ENCODE results near the gene BAG2. TPM values are rescaled to one million over a fixed set of nuclear protein-coding genes. Genes with fewer than 3 reads are reported as not detected.

Gene BAG2
- total RNA-seq, 1 experiment from 2014 or later: 11.0 TPM

DNA sequence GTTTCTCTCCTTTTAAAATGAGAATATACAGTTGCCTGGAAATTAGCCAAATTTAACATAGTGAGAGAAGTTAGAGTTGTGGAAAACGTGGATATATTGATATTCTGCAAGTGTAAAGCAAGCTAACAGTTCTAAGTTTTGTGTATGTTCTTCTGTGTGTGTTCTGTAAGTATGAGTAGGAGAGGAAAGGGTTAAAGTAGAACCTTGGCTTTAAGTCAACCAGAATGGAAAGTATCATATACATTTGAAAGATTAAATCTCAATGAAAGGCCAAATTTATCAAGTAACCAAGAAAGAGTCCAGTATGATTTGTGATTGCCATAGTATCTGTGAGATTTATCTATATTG, 30.0 kb upstream of the BAG2 start:
- Histone ChIP-seq H4K20me1 (ENCODE audit: insufficient read depth) (no peaks in the 10 kb centered on the region; the same call in 1 of the 2 replicates), H3K9me3 (ENCODE audit: insufficient read depth, low read depth) (no peaks in the 10 kb centered on the region; the same call in none of the 2 replicates), H3K9me2 (ENCODE audit: insufficient read depth) (no peaks in the 10 kb centered on the region), H3K4me1 (replicated peaks; ENCODE audit: insufficient read depth) (no peaks in the 10 kb centered on the region), H2AFZ (no peak overlapping the region), H3K27ac (no peak overlapping the region), H3F3A (ENCODE audit: insufficient read depth, low read depth) (no peaks in the 10 kb centered on the region), H3K36me3 (ENCODE audit: low read depth) (peaks cover 5% of the 10 kb centered on the region; the same call in 1 of the 2 replicates), H3K27me3 (ENCODE audit: insufficient read depth, low read depth) (no peaks in the 10 kb centered on the region), H3K79me2 (ENCODE audit: low read depth) (no peaks in the 10 kb centered on the region), H3K4me3 (no peak overlapping the region), H3K4me2 (no peak overlapping the region)
- CTCF ChIA-PET: interaction anchor here (0.5 kb wide), 1 partner anchor 117 kb away, joined by 3 read pairs; no protein-coding TSS in a partner anchor
- no TSS peak for BruUV-seq (replicated peaks)
- POLR2A ChIA-PET (ENCODE audit: unreplicated experiment): interaction anchor here (0.6 kb wide), 1 partner anchor 168 kb away, joined by 3 read pairs; no protein-coding TSS in a partner anchor
- TF ChIP-seq, protein P1, sequence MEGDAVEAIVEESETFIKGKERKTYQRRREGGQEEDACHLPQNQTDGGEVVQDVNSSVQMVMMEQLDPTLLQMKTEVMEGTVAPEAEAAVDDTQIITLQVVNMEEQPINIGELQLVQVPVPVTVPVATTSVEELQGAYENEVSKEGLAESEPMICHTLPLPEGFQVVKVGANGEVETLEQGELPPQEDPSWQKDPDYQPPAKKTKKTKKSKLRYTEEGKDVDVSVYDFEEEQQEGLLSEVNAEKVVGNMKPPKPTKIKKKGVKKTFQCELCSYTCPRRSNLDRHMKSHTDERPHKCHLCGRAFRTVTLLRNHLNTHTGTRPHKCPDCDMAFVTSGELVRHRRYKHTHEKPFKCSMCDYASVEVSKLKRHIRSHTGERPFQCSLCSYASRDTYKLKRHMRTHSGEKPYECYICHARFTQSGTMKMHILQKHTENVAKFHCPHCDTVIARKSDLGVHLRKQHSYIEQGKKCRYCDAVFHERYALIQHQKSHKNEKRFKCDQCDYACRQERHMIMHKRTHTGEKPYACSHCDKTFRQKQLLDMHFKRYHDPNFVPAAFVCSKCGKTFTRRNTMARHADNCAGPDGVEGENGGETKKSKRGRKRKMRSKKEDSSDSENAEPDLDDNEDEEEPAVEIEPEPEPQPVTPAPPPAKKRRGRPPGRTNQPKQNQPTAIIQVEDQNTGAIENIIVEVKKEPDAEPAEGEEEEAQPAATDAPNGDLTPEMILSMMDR (conservative IDR thresholded peaks at IDR 0.05): no peak
- no peak for TF ChIP-seq EZH2 (IDR thresholded peaks at IDR 0.05; ENCODE audit: low read depth)
- no peak for DNase-seq
- intact Hi-C loops (cut with micrococcal nuclease; ENCODE audit: unreplicated experiment): no loop called here

DNA sequence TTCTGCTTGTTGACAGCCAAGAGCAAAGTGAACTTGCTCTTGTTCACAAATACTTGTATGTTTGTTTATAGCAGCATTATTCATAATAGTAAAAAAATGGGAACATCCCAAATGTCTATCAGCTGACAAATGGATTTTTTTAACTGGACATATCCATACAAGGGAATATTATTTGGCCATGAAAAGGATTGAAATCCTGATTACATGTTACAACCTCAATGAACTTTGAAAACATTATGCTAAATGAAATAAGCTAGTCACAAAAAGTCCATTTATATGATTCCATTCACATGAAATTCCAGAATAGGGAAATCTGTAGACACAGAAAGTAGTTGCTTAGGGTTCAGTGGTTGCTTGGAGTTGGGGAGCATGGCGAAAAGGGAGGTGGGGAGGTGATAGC, 28.4 kb upstream of the BAG2 start:
- POLR2A ChIA-PET (ENCODE audit: unreplicated experiment): no interaction called here

DNA sequence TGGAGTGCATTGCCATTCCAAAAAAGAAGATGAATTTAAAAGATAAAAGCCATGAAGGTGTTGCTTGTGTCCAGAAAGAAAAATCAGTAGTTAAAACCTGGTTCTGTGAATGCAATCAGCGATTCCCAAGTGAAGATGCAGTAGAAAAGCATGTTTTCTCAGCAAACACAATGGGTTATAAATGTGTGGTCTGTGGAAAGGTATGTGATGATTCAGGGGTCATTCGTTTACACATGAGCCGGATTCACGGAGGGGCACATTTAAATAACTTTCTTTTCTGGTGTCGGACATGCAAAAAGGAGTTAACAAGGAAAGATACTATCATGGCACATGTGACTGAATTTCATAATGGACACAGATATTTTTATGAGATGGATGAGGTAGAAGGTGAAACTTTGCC, 24.7 kb upstream of the BAG2 start:
- ChIA-PET CTCF (no interaction called here), POLR2A (ENCODE audit: unreplicated experiment) (no interaction called here)
- Histone ChIP-seq H3K4me2 (no peak overlapping the region), H3K27me3 (ENCODE audit: insufficient read depth, low read depth) (no peaks in the 10 kb centered on the region), H3K79me2 (ENCODE audit: low read depth) (no peaks in the 10 kb centered on the region), H2AFZ (no peak overlapping the region), H3F3A (ENCODE audit: insufficient read depth, low read depth) (no peaks in the 10 kb centered on the region), H3K36me3 (ENCODE audit: low read depth) (peaks cover 9% of the 10 kb centered on the region), H3K27ac (no peak overlapping the region), H3K4me3 (no peak overlapping the region), H3K9me3 (ENCODE audit: insufficient read depth, low read depth) (no peaks in the 10 kb centered on the region; the same call in 1 of the 2 replicates), H3K4me1 (replicated peaks; ENCODE audit: insufficient read depth) (no peaks in the 10 kb centered on the region), H3K9me2 (ENCODE audit: insufficient read depth) (no peaks in the 10 kb centered on the region), H4K20me1 (ENCODE audit: insufficient read depth) (no peaks in the 10 kb centered on the region)
- no TSS peak for BruUV-seq (replicated peaks)
- no peak for TF ChIP-seq EZH2 (IDR thresholded peaks at IDR 0.05; ENCODE audit: low read depth)
- TF ChIP-seq, protein P1 (conservative IDR thresholded peaks at IDR 0.05): no peak
- intact Hi-C loops (cut with micrococcal nuclease; ENCODE audit: unreplicated experiment): no loop called here
- no peak for DNase-seq

More for the DNA sequence above, 28.4 kb upstream of the BAG2 start:
- intact Hi-C loops (cut with micrococcal nuclease; ENCODE audit: unreplicated experiment): no loop called here
- Histone ChIP-seq H3K79me2 (ENCODE audit: low read depth) (no peaks in the 10 kb centered on the region), H2AFZ (no peak overlapping the region), H3K4me3 (no peak overlapping the region), H3K4me1 (replicated peaks; ENCODE audit: insufficient read depth) (no peaks in the 10 kb centered on the region), H3K4me2 (no peak overlapping the region), H3K27me3 (ENCODE audit: insufficient read depth, low read depth) (no peaks in the 10 kb centered on the region), H3K9me3 (ENCODE audit: insufficient read depth, low read depth) (no peaks in the 10 kb centered on the region; the same call in 1 of the 2 replicates), H3K36me3 (ENCODE audit: low read depth) (peaks cover 9% of the 10 kb centered on the region), H3F3A (ENCODE audit: insufficient read depth, low read depth) (no peaks in the 10 kb centered on the region), H4K20me1 (ENCODE audit: insufficient read depth) (no peaks in the 10 kb centered on the region), H3K9me2 (ENCODE audit: insufficient read depth) (no peaks in the 10 kb centered on the region), H3K27ac (no peak overlapping the region)
- DNase-seq: no peak
- CTCF ChIA-PET: no interaction called here
- BruUV-seq (replicated peaks): no TSS peak
- TF ChIP-seq EZH2 (IDR thresholded peaks at IDR 0.05; ENCODE audit: low read depth): no peak
- TF ChIP-seq, protein P1 (conservative IDR thresholded peaks at IDR 0.05): no peak
